NCI-H524 (cell line): ENCODE data around the gene CSNK2A1.
A peak's percentile ranks its signal among the peaks of the same experiment; 100 is the strongest.
"Not testable (repeated sequence)": the region's sequence is repeated elsewhere in the genome, so short reads cannot be mapped to it uniquely, and the experiment has no call there.

Experiments used
- DNase-seq, 2 experiments: peaks; one replicate each; lab custom pipeline; 2025; lab: John Stamatoyannopoulos, UW

Gene CSNK2A1

DNA sequence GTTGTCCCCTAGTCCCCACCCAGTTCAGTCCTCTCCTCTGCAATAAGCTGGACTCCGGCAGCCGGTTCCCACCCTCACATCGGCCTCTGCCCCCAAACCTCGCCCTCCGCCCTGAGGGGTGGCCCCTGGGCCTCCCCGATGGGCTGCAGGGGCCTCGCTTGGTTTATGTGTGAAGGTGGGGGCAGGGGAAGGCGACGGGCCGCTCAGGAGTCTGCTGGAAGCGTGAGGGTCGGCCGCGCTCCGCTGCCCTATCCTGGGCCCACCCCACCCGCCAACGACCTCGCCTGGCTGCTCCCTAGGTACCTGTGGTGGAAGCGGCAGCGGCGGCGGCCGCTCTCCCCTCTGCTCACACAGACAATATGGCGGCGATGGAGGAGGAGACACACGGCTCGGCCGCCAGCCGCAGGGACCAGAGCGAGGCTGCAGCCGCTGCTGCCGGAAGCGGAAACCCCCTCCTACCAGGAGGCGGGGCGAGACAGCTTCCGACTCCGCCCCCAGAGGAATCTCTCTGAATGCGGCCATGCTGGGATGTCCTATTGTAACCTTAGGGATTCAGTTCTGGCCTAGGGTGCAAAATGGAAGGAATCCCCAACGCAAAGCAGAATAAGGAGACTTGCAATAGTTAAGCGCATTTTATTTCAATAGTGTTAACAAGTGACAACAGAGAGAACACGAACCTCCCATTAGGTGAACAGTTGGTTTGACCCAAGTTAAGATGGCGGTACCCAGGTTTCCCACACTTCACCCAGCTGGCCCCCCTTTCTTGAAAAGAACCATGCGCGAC is at the start of gene CSNK2A1:
CSNK2A1 (minus strand) TSS at position 422 of the 784 bp plus-strand sequence. CDS start 35,239 bp downstream, outside the sequence.
- DNase-seq: peak; percentile 95 to 97

- no peak for DNase-seq
These were observed 48.9 kb upstream of the CSNK2A1 start for GRCh38 chr20:592506-592905.

GRCh38 chr20:591941-592340 is 48.4 kb upstream of the CSNK2A1 start:
- DNase-seq: no peak

- DNase-seq: peak in 1 of 2 experiments; percentile 31
These were observed 45.5 kb upstream of the CSNK2A1 start for GRCh38 chr20:588932-589672.

GRCh38 chr20:588476-588875 is 44.9 kb upstream of the CSNK2A1 start:
- DNase-seq: no peak

DNA sequence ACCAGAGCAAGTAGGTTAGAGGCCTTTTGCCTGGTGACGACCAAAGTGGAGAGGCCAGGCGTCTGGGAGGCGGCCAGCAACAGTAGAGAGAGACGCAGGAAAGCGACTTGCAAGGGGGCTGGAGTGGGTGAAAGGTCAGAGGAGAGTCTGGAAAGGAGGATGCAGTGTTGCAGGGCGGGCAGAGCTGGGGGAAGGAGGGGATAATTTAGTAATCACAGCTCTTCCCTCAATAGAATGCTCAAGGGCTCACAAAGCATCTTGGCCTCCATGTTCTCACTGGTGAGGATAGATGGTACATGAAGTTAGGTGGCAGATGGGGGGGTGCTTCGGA is 41.3 kb upstream of the CSNK2A1 start:
- DNase-seq: no peak

DNA sequence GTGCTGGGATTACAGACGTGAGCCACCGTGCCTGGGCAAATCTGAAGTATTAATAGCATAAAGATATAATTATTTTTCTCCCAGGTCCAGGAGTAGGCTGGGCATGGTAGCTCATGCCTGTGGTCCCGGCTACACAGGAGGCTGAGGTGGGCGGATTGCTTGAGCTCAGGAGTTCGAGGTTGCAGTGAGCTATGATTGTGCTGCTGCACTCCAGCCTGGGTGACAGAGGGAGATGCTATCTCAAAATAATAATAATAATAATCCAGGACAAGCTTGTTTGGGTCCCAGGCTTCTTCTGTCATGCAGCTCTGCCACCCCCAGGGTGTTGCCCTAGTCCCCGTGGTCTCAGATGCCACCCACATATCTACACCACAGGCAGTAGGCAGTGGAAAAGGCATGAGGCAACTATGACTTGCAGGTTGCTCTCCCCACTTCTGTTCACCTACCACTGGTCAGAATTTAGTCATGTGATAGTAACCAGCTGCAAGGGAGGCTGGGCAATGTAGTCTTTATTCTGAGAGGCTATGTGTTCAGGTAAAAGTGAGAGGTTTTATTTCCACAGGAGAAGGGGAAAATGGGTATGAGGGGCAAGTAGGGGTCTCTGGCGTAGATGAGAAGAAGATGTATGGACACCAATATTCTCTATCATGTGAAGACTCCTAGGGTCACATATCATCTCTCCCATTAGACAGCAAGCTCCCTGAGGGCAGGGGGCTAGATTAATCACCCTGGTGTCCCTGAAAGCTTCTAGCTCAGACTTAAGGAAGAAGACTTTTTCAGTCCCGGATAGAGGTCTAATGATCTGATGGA is 40.8 kb upstream of the CSNK2A1 start:
- DNase-seq: peak in 1 of 2 experiments; percentile 13

- no peak for DNase-seq
These were observed 38.6 kb upstream of the CSNK2A1 start for GRCh38 chr20:582204-582603.

- DNase-seq: not testable (repeated sequence)
These were observed 35.5 kb upstream of the CSNK2A1 start for GRCh38 chr20:578940-579690.

GRCh38 chr20:577167-577791 is 33.7 kb upstream of the CSNK2A1 start:
- DNase-seq: peak; percentile 97 to 98

- DNase-seq: peak; percentile 32 to 37
These were observed 32.6 kb upstream of the CSNK2A1 start for GRCh38 chr20:576156-576555.

DNA sequence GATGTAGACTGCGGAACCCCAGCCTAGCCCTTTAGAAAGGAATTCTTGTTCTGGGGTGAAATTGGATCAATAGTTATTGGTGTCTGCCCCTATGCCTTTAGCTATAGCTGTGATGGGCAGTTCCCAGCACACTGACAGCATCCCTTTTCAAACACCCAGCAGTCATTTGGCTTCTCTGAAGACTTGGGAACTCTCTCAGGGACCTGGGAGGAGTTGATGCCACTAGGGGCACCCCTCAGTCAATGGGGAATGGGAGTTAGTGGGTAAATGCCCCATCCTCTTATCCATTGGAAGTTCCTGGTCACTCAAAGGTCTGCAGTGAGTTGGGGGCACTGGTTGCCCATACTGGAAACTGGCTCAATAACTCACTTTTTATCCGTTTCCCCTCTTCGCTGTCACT is 31.6 kb upstream of the CSNK2A1 start:
- peak; percentile 19 to 34 for DNase-seq

- peak; percentile 92 to 94 for DNase-seq
These were observed 30.8 kb upstream of the CSNK2A1 start for GRCh38 chr20:574297-574942.

DNA sequence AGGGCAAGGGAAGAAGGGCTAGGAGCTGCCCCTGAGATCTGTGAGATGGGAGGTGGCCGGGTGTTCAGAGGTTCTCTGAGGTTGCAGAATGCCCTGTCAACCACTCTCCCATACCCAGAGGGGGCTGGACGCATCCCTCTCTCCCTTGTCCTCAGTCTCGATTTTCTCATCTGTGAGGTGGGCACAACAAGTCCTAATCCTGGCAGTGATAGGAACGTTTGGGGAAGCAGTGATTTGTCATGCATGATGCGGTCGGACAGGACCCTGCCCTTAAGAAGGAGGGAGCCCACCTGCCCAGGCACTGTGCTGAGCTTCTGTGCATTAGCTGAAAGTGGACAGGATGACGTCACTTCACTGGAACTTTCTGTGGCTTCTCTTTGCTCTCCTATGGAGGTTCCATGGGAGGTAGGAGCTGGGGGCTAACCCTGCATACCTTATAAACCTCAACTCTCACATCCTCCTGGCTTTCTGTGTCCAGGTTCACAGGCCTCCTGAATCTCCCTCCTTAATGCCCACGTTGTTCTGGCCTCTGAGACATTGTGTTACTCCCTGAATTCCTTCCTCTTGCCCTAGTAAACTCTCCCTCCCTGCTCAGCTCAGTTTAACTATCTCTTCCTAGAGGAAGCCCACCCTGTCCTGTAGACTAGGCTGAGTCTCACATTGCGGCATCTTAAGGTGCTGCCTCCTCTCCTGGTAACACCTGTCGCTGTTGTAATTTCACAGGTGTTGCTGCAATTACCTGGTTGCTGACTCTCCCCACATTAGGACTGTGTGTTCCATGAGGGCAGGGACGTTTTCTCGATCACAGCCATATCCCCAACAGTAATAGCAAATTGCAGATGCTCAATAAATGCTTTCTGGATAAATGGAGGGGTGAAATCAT is 30.1 kb upstream of the CSNK2A1 start:
- no peak for DNase-seq

DNA sequence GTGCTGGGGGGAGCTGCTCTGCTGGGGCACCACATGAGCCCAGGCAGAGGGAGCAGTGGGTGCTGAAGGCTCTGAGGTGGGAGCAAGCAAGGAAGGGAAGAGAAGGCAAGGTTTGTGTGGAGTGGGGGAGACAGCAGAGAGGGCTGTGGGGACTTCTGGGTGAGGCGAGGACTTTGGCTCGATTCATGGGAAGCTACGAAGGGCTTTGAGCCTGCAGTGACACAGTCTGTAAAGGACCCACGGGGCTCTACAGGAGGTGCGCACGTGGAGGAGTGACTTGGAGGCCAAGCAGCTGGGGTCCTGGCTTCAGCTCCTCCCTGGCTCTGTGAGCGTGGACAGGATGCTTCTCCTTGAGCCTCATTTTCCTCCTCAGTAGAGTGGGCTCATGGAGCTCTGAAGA is 29.1 kb upstream of the CSNK2A1 start:
- peak in 1 of 2 experiments; percentile 38 for DNase-seq

DNA sequence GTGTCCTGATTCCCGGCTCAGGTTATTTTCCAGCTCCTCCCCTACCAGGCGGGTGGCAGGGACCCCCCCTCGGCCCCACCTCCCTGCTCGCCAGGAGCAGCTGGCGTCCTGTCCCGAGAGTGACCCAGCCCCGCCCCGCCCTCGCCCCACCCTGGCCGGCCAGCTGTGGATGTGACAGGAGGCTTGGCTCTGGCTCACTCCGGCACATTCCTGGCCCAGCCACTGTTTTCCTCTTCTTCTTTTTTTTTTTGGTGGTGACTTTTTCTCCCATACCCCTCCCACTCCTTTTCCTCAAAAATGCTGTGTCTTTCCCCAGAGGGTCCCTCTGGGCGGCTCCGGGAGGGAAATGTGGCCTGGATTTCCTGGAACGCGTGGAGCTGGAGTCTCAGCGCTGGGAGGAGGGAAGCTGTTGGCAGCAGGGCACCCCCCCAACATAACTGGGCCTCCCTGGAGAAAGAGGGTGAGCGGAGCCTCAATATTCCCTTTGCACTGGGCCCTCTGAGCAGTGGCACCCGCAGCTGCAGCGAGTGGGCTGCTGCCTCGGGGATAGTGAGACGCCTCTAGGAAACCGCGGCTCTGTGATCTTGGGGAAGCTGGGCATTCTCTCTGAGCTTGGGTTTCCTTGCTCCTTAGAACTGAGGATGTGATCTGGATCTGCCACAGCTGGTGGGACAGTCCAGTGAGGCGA is 28.3 kb upstream of the CSNK2A1 start:
- DNase-seq: peak; percentile 85 to 86

- peak; percentile 100 for DNase-seq
These were observed 25.3 kb upstream of the CSNK2A1 start for GRCh38 chr20:568673-569415.

- DNase-seq: peak in 1 of 2 experiments; percentile 43
These were observed 24.6 kb upstream of the CSNK2A1 start for GRCh38 chr20:568097-568652.
